NAMALWA (cell line): ENCODE data around the gene ADAP1.

ENCODE experiments used
- DNase-seq: peaks from one replicate; pipeline ENCODE4 v3.0.0-alpha.2; 2015; ENCODE audit warnings: low spot score

The ADAP1 gene

DNA sequence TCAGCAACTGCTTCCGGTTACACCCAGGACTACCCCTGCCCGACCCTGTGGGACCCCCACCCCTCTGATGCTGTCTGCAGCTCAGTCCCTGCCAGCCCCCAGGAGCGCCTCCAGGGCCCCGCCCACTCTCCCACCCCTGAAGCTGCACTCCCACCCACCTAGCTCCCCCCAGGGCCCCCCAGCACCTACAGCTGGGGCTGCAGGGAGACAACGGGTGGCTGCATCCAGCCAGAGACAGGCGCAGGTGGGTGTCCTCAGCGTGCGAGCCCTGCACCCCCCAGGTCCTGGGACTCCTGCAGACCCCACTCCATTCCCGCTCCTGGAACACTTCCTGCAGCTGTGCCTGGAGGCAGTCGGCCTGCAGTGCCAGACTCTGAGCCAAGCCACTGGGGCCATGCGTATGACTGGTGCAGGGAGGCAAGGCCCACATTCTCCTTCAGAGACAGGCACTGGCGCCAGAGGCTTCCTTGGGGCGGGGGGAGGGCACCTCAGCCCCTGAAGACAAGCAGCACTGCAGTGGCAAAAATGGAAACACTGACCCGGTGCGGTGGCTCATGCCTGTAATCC lies 34.6 kb upstream of the ADAP1 start:
- DNase-seq: no peak

GRCh38 chr7:988426-988911 lies 34.0 kb upstream of the ADAP1 start:
- no peak for DNase-seq

DNA sequence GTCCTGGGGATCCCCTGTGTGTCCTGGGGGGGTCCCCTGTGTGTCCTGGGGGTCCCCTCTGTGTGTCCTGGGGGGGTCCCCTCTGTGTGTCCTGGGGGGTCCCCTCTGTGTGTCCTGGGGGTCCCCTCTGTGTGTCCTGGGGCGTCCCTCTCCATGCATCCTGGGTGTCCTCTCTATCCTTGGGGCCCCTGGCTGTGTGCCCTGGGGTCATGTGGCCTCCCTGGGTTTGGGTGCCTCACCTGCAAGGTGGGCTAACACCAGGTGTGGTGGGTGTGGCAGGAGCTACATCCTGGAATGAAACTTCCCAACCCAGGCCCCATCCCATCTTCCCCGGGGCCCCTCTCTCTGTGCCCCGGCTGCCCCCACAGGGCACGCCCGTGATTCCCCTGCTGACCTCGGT lies 33.4 kb upstream of the ADAP1 start:
- no peak for DNase-seq

DNA sequence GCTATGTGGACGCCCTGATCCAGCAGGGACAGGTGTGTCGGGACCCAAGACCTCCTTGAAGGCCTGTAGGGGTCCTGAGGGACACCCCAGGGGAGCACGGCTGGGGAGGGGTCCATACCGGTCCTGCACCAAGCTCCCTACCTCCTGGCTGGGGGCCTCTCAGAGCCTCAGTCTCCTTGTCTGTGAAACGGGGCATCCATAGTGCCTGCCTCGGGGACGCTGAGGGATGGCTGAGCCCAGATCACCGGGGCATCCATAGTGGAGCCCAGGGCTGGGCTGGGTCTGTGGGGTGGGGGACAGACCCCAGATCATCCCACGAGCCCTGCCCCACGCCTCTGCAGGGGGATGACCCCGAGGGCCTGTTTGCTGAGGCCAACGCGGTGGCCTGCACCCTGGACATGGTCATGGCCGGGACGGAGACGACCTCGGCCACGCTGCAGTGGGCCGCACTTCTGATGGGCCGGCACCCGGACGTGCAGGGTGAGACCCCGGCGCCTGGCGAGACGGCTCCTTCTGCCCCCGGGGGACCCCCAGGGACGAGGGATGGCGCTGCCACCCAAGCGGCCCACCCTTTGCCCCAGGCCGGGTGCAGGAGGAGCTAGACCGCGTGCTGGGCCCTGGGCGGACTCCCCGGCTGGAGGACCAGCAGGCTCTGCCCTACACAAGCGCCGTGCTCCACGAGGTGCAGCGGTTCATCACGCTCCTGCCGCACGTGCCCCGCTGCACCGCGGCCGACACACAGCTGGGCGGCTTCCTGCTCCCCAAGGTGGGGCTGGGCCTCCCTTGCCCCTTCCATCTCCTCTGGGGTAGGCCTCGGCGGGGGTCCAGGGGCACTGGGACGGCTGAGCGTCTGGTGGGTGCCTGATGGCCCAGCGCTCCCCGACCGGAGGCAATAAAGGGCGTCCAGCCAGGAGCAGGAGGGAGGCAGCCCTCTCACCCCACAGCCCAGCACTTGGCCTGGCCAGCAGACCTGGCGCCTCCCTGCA lies 32.6 kb upstream of the ADAP1 start:
- no peak for DNase-seq

- no peak for DNase-seq
These were observed 31.6 kb upstream of the ADAP1 start for GRCh38 chr7:985915-986741.

DNA sequence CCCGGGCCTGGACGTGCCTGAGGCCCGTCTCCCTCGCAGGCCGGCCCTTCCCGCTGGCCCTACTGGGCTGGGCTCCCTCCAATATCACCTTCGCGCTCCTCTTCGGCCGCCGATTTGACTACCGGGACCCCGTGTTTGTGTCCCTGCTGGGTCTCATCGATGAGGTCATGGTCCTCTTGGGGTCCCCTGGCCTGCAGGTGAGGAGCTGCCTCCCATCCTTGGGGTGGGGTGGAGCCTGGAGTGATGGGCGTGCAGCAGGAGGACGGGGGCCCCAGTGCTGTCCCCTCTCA lies 30.6 kb upstream of the ADAP1 start:
- DNase-seq: no peak

DNA sequence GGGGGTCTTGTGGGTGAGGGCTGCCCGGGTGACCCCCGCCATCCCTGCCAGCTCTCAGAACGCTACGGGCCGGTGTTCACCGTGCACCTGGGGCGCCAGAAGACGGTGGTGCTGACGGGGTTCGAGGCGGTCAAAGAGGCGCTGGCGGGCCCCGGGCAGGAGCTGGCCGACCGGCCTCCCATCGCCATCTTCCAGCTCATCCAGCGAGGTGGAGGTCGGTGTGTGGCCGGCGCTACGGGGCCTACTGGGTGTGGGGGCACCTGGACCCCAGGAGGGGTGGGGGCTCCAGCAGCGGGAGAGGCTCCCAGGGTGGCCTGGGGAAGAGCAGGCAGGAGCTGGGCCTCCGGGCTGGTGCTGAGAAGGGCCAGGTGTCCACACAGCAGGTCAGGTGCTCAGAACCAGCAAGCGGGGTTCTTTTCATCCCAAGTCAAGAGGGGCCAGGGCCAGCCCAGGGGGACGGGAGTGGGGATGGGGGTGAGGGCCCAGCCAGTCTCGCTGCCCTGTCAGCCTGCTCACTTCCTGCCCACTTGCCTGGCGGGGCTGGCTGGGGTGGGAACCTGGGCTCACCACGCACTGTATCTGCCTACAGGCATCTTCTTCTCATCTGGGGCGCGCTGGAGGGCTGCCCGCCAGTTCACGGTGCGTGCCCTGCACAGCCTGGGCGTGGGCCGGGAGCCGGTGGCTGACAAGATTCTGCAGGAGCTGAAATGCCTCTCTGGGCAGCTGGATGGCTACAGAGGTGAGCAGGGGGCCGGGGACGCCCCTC lies 30.1 kb upstream of the ADAP1 start:
- DNase-seq: no peak

DNA sequence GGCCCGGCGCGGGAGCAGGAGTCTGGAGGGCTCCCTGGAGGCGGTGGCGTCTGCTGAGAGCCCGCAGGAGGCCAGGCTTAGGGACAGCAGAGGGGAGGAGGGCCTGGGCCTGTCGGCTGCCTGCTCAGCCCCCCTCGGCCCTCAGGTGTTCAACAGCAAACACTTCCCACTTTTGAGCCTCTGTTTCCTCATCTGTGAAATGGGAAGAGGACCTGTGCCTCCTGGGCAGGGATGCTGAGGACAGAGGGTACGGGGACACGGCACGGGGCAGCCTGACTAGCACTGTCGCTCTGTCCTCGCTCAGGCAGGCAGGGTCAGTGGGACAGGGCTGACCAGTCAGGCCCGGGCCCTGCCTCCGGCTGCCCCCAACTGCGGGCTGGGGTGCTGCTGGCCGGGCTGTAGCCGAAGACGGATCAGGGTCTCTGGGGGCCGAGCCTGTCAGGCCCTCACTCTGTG lies 29.2 kb upstream of the ADAP1 start:
- no peak for DNase-seq

DNA sequence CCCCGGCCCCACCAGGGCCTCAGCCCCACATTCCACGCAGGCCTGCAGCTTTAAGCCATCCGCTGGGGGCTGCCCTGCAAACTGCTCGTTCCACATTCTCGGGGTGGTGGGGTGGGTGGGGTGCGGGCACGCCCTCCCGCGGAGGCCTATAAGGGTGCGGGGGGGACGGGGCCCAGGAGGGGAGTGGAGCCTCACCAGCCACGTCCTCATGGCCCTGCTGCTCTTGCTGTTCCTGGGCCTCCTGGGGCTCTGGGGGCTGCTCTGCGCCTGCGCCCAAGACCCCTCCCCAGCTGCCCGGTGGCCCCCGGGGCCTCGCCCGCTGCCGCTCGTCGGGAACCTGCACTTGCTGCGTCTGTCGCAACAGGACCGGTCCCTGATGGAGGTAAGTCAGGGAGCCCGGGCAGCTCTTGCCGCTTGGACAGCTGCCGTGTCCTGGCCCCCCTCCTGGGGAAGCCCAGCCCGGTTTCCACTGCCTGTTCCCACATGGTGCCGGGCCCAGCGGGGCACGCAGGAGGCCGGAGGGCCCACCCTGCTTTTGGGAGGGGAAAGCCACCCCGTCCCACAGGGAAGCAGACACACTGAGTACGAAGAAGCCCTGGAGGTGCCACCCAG lies 28.6 kb upstream of the ADAP1 start, which contains the start of gene CYP2W1:
Gene CYP2W1 (plus strand): TSS at position 178 of the 612 bp plus-strand sequence. CDS start 31 bp downstream, at position 209.
- no peak for DNase-seq

- no peak for DNase-seq
These were observed 28.1 kb upstream of the ADAP1 start for GRCh38 chr7:982511-983003.

DNA sequence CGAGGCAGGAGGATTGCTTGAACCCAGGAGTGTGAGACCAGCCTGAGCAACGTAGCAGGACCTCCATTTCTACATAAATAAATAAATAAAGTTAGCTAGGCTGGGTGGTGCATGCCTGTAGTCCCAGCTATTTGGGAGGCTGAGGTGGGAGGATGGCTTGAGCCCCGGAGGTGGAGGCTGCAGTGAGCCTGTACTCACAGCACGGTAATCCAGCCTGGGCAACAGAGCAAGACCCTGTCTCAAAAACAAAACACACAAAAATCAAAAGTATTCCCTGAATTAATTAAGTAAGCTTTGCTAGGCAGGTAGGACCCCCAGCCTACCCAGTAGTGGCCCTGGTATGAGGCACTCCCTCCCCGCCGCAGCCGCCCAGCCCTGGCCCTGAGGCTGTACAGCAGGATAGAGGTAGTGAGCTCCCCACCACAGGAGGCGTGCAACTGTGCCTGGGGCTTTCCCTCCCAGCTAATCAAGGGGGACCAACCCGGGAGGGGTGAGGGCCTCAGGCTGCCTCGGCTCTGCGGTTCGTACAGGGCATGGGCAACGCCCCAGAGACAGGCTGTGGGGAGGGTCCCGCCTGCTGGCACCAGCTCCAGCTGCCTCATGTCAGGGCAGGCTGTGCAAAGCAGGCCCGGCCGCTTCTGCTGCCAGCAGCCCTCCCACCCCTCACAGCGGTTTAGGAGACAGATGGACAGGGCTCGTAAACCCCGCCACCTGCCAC lies 27.5 kb upstream of the ADAP1 start:
- DNase-seq: no peak

GRCh38 chr7:979886-980571 lies 25.5 kb upstream of the ADAP1 start:
- peak; percentile 66 for DNase-seq

DNA sequence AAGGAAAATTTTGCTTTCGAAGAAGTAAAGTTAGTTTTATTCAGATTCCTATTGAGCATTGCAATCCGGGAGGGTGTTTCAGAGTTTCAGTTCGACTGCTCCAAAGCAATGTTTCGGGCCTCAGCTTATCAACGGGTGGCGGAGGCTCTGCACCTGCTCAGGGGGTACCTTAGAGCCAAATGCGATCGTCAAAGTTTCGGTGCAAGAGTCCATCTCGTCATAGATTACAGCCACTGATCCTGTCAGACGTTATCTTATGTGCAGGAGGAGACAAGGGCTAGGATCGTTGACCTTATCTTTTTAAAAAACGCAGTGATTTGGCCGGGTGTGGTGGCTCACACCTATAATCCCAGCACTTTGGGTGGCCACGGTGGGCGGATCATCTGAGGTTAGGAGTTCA lies 24.7 kb upstream of the ADAP1 start:
- DNase-seq: no peak

GRCh38 chr7:978416-979091 lies 24.1 kb upstream of the ADAP1 start:
- no peak for DNase-seq

- peak; percentile 54 for DNase-seq
These were observed 23.5 kb upstream of the ADAP1 start for GRCh38 chr7:978049-978346.

DNA sequence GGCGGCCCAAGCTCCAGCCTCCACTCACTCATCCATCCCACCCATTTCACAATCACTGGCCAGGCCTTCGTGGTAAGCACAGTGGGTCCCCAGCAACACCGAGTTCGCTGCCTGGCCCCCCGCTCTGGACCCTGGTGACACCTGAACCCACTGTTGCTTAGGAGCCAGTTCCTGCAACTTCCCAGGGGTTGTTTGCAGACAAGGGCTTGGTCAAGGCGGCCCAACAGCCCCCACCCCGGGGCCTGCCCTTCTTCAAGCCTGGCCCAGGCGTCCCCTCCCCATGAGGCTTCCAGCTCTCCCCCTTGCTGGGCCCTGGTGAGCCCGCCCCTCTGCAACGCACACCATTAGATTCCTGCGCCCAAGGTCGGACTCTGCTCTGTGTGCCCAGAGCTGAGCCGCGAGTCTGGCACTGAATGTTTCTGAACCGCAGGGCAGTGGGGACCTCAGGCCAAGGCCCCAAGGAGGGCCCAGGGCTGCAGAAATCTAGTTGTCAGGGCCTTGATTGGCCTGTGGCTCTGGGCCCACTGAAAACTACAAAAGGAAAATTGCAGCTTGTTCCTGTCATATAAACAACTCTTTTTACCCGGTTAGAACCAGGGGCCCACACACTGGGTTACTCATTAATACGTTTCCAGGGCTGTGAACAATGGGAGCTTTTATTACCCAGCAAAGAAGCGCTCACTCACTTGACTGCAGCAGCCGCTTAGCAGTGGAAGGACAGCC lies 23.0 kb upstream of the ADAP1 start:
- DNase-seq: no peak

GRCh38 chr7:976901-977325 lies 22.4 kb upstream of the ADAP1 start:
- no peak for DNase-seq

DNA sequence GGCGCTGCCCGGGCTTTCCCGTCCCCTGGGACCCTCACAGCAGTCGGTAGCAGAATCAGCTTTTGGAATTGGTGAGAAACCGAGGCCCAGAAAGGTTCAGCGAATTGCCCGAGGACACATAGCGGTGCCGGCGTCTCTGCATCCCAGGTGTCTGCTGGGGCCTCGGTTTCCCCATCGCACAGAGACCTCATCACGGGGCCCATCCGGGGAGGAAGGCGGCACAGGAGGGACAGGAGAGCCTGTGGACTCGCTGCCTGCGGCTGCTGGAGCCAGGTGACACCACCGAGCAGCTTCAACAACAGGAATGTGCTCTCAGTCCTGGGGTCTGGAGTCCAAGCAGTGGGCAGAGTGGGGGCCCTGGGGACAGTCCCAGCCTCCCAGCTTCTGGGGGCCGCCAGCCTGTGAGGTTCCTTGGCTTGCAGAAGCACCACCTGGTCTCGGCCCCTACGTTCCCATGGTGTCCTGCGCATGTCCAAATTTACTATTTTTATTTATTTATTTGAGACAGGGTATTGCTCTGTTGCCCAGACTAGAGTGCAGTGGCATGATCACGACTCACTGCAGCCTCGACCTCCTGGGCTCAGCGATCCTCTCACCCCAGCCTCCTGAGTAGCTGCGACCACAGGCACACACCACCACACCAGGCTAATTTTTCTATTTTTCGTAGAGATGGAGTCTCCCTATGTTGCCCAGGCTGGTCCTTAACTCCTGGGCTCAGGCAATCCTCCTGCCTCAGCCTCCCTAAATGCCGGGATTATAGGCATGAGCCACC lies 21.4 kb upstream of the ADAP1 start:
- DNase-seq: no peak
